Measurements from ENCODE around the gene OR10A5. TPM values are rescaled to one million over a fixed set of nuclear protein-coding genes. Genes with fewer than 3 reads are reported as not detected.
"Not testable (repeated sequence)": the region's sequence is repeated elsewhere in the genome, so short reads cannot be mapped to it uniquely, and the experiment has no call there.

Gene OR10A5
- total RNA-seq, 5 donors from 2014 or later (not counting 1 experiment from before 2014, with no cell fraction given), result not detected

GRCh38 chr11:6841694-6842093, 3.8 kb upstream of the OR10A5 start:
- H3K36me3 Mint-ChIP-seq, result no peaks in the 10 kb centered on the region
- no peak for ATAC-seq (replicated peaks in 1 of 4)

GRCh38 chr11:6843670-6844069, 1.8 kb upstream of the OR10A5 start:
- Mint-ChIP-seq H3K36me3 (no peaks in the 10 kb centered on the region), H3K4me1 (no peaks in the 10 kb centered on the region), H3K27me3 (peaks cover 11 to 43% of the 10 kb centered on the region in 2 donors), H3K27ac (no peak overlapping the region), H3K4me3 (no peak overlapping the region), H3K9me3 (no peaks in the 10 kb centered on the region)
- ATAC-seq (replicated peaks in 1 of 4) (no peak), DNase-seq (no peak)
- Histone ChIP-seq H3K36me3 (ENCODE audit: control insufficient read depth in 2 of 2, extremely low read depth in 1 of 2, insufficient read depth in 1 of 2, low read length in 1 of 2) (no peaks in the 10 kb centered on the region), H3K27me3 (replicated peaks in 1 of 2; ENCODE audit: control insufficient read depth in 2 of 2, extremely low read depth in 1 of 2, insufficient read depth in 2 of 2, low read length in 1 of 2) (peaks cover 0 to 12% of the 10 kb centered on the region in 2 experiments), H3K4me1 (ENCODE audit: control insufficient read depth in 1 of 2, extremely low read depth in 1 of 2, insufficient read depth in 2 of 2, low read length in 2 of 2) (no peaks in the 10 kb centered on the region), H3K9me3 (no peaks in the 10 kb centered on the region), H3K27ac (ENCODE audit: low read length) (no peak overlapping the region), H3K4me3 (ENCODE audit: control insufficient read depth in 1 of 2, extremely low read depth in 1 of 2, low read length in 1 of 2) (no peak overlapping the region)
- ChIA-PET POLR2A (no interaction called here), CTCF (no interaction called here)
- WGBS (ENCODE audit: insufficient coverage), result 91% methylated on average over 2 of the region's 2 CpGs

More at GRCh38 chr11:6841694-6842093, 3.8 kb upstream of the OR10A5 start:
- H3K4me3 ChIP-seq (ENCODE audit: control insufficient read depth in 1 of 2, extremely low read depth in 1 of 2, low read length in 1 of 2), result no peak overlapping the region
- Mint-ChIP-seq H3K27ac (no peak overlapping the region), H3K4me1 (no peaks in the 10 kb centered on the region), H3K27me3 (peaks cover 11 to 36% of the 10 kb centered on the region in 2 donors), H3K9me3 (no peaks in the 10 kb centered on the region), H3K4me3 (no peak overlapping the region)
- H3K4me1 ChIP-seq (ENCODE audit: control insufficient read depth in 1 of 2, extremely low read depth in 1 of 2, insufficient read depth in 2 of 2, low read length in 2 of 2), result no peaks in the 10 kb centered on the region
- no peaks in the 10 kb centered on the region for H3K36me3 ChIP-seq (ENCODE audit: control insufficient read depth in 2 of 2, extremely low read depth in 1 of 2, insufficient read depth in 1 of 2, low read length in 1 of 2)
- POLR2A ChIA-PET, result no interaction called here
- no peak for DNase-seq
- H3K9me3 ChIP-seq, result no peaks in the 10 kb centered on the region
- CTCF ChIA-PET, result no interaction called here
- H3K27ac ChIP-seq (ENCODE audit: low read length), result no peak overlapping the region
- H3K27me3 ChIP-seq (replicated peaks in 1 of 2; ENCODE audit: control insufficient read depth in 2 of 2, extremely low read depth in 1 of 2, insufficient read depth in 2 of 2, low read length in 1 of 2), result peaks cover 0 to 10% of the 10 kb centered on the region in 2 experiments

- WGBS (ENCODE audit: insufficient coverage), result 90% methylated on average over 2 of the region's 5 CpGs
- Histone ChIP-seq H3K36me3 (ENCODE audit: control insufficient read depth in 2 of 2, extremely low read depth in 1 of 2, insufficient read depth in 1 of 2, low read length in 1 of 2) (no peaks in the 10 kb centered on the region), H3K27ac (ENCODE audit: low read length) (no peak overlapping the region), H3K4me3 (ENCODE audit: control insufficient read depth in 1 of 2, extremely low read depth in 1 of 2, low read length in 1 of 2) (no peak overlapping the region), H3K27me3 (replicated peaks in 1 of 2; ENCODE audit: control insufficient read depth in 2 of 2, extremely low read depth in 1 of 2, insufficient read depth in 2 of 2, low read length in 1 of 2) (peaks cover 0 to 13% of the 10 kb centered on the region in 2 experiments), H3K9me3 (no peaks in the 10 kb centered on the region), H3K4me1 (ENCODE audit: control insufficient read depth in 1 of 2, extremely low read depth in 1 of 2, insufficient read depth in 2 of 2, low read length in 2 of 2) (no peaks in the 10 kb centered on the region)
- Mint-ChIP-seq H3K4me3 (no peak overlapping the region), H3K36me3 (no peaks in the 10 kb centered on the region), H3K4me1 (no peaks in the 10 kb centered on the region), H3K27me3 (peaks cover 11 to 43% of the 10 kb centered on the region in 2 donors), H3K9me3 (no peaks in the 10 kb centered on the region), H3K27ac (no peak overlapping the region)
- ChIA-PET CTCF (no interaction called here), POLR2A (interaction anchor here in 1 of 2 donors (0.7 kb wide), 1 partner anchor 575 kb away, joined by 3 read pairs; no protein-coding TSS in a partner anchor)
- DNase-seq (no peak), ATAC-seq (replicated peaks in 1 of 4) (no peak)
These were observed 1.1 kb upstream of the OR10A5 start for GRCh38 chr11:6844356-6844755.

DNA sequence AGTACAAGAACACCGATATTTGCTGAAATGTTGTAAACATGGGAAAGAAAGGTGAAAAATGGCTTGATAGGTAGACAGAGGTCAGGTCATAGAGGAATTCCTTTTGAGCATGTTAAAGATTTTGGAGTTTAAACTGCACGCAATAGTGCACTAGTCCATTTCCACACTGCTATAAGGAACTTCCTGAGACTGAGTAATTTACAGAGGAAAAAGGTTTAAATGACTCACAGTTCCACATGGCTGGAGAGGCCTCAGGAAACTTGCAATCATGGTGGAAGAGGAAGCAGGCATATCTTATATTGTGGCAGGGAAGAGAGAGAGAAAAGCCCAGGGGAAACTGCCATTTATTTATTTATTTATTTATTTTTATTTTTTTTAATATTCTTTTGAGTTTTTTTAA, 5.0 kb downstream of the OR10A5 start:
- H3K4me1 Mint-ChIP-seq, result no peaks in the 10 kb centered on the region
- H3K36me3 Mint-ChIP-seq, result no peaks in the 10 kb centered on the region
- ChIA-PET POLR2A (no interaction called here), CTCF (no interaction called here)
- DNase-seq (no peak), ATAC-seq (replicated peaks in 1 of 4) (no peak)
- peaks cover 10 to 17% (median 13%) of the 10 kb centered on the region in 3 donors for H3K9me3 Mint-ChIP-seq
- peaks cover 19 to 22% of the 10 kb centered on the region in 2 donors for H3K27me3 Mint-ChIP-seq
- H3K4me3 ChIP-seq (ENCODE audit: control insufficient read depth in 1 of 2, extremely low read depth in 1 of 2, low read length in 1 of 2), result no peak overlapping the region
- H3K36me3 ChIP-seq (ENCODE audit: control insufficient read depth in 2 of 2, extremely low read depth in 1 of 2, insufficient read depth in 1 of 2, low read length in 1 of 2), result no peaks in the 10 kb centered on the region
- H3K4me3 Mint-ChIP-seq, result no peak overlapping the region
- no peak overlapping the region for H3K27ac Mint-ChIP-seq
- no peaks in the 10 kb centered on the region for H3K4me1 ChIP-seq (ENCODE audit: control insufficient read depth in 1 of 2, extremely low read depth in 1 of 2, insufficient read depth in 2 of 2, low read length in 2 of 2)
- H3K9me3 ChIP-seq, result no peaks in the 10 kb centered on the region
- H3K27ac ChIP-seq (ENCODE audit: low read length), result no peak overlapping the region
- H3K27me3 ChIP-seq (replicated peaks in 1 of 2; ENCODE audit: control insufficient read depth in 2 of 2, extremely low read depth in 1 of 2, insufficient read depth in 2 of 2, low read length in 1 of 2), result peaks cover 0 to 3% of the 10 kb centered on the region in 2 experiments
- 100% methylated on average over 1 of the region's 2 CpGs for WGBS (ENCODE audit: insufficient coverage)

- H3K36me3 Mint-ChIP-seq; DNase-seq; H3K27ac Mint-ChIP-seq; H3K4me3 ChIP-seq (ENCODE audit: control insufficient read depth in 1 of 2, extremely low read depth in 1 of 2, low read length in 1 of 2); H3K27ac ChIP-seq (ENCODE audit: low read length); H3K4me1 ChIP-seq (ENCODE audit: control insufficient read depth in 1 of 2, extremely low read depth in 1 of 2, insufficient read depth in 2 of 2, low read length in 2 of 2); H3K36me3 ChIP-seq (ENCODE audit: control insufficient read depth in 2 of 2, extremely low read depth in 1 of 2, insufficient read depth in 1 of 2, low read length in 1 of 2); H3K4me3 Mint-ChIP-seq; H3K4me1 Mint-ChIP-seq; H3K27me3 ChIP-seq (replicated peaks in 1 of 2; ENCODE audit: control insufficient read depth in 2 of 2, extremely low read depth in 1 of 2, insufficient read depth in 2 of 2, low read length in 1 of 2); CTCF ChIA-PET; H3K9me3 ChIP-seq; ATAC-seq (replicated peaks in 1 of 4): not testable (repeated sequence)
- WGBS (ENCODE audit: insufficient coverage), result no CpG with 5 or more reads among the region's 6 CpGs
- POLR2A ChIA-PET, result interaction anchor here in 1 of 2 donors (0.6 kb wide), 1 partner anchor 1551 kb away, joined by 3 read pairs; no protein-coding TSS in a partner anchor
- peaks cover 10 to 22% (median 13%) of the 10 kb centered on the region in 3 donors for H3K9me3 Mint-ChIP-seq
- peaks cover 7 to 21% of the 10 kb centered on the region in 2 donors for H3K27me3 Mint-ChIP-seq
These were observed 9.3 kb downstream of the OR10A5 start for GRCh38 chr11:6854801-6855200.

GRCh38 chr11:6855971-6856541, 10.6 kb downstream of the OR10A5 start:
- ChIA-PET POLR2A (interaction anchor here in 1 of 2 donors (0.7 kb wide), 2 partner anchors 19 to 275 kb away, joined by 3 read pairs; no protein-coding TSS in a partner anchor), CTCF (no interaction called here)
- Histone ChIP-seq H3K4me3 (ENCODE audit: control insufficient read depth in 1 of 2, extremely low read depth in 1 of 2, low read length in 1 of 2) (no peak overlapping the region), H3K27ac (ENCODE audit: low read length) (no peak overlapping the region), H3K9me3 (no peaks in the 10 kb centered on the region), H3K4me1 (ENCODE audit: control insufficient read depth in 1 of 2, extremely low read depth in 1 of 2, insufficient read depth in 2 of 2, low read length in 2 of 2) (no peaks in the 10 kb centered on the region), H3K36me3 (ENCODE audit: control insufficient read depth in 2 of 2, extremely low read depth in 1 of 2, insufficient read depth in 1 of 2, low read length in 1 of 2) (no peaks in the 10 kb centered on the region), H3K27me3 (replicated peaks in 1 of 2; ENCODE audit: control insufficient read depth in 2 of 2, extremely low read depth in 1 of 2, insufficient read depth in 2 of 2, low read length in 1 of 2) (no peaks in the 10 kb centered on the region)
- Mint-ChIP-seq H3K27ac (no peak overlapping the region), H3K4me1 (no peaks in the 10 kb centered on the region), H3K27me3 (peaks cover 6 to 19% of the 10 kb centered on the region in 2 donors), H3K9me3 (peaks cover 10 to 23% (median 10%) of the 10 kb centered on the region in 3 donors), H3K4me3 (no peak overlapping the region), H3K36me3 (no peaks in the 10 kb centered on the region)
- DNase-seq (no peak), ATAC-seq (replicated peaks in 1 of 4) (no peak)
- WGBS (ENCODE audit: insufficient coverage), result 43% methylated on average over 1 of the region's 1 CpG

Data from T-cell (primary cell).